ENCODE results near the gene BRINP1.

Gene BRINP1

GRCh38 chr9:119343059-119343990, 25.9 kb downstream of the BRINP1 start:
- no peak for DNase-seq

GRCh38 chr9:119339056-119339455, 30.2 kb downstream of the BRINP1 start:
- DNase-seq: no peak

GRCh38 chr9:119337573-119337972, 31.7 kb downstream of the BRINP1 start:
- no peak for DNase-seq

GRCh38 chr9:119334745-119335144, 34.5 kb downstream of the BRINP1 start:
- no peak for DNase-seq

GRCh38 chr9:119333507-119334229, 35.6 kb downstream of the BRINP1 start:
- no peak for DNase-seq

DNA sequence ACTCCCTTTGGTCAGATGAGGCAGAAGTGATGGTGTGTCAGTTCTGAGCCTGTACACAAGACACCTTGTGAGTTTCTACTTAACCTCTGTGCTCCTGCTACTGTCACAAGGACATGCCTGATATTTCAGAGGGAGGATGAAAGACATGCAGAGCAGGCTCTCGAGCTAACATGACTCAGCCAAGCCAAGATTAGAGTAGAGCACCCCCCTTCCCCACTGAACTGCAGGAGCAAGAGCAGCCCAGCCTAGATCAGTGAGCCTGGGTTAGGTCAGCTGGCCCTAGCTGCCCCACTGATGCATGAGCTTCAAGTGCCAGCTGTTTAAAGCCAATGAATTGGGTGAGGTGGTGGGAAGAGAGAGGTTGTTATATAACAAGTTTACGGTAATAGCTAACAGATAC, 36.7 kb downstream of the BRINP1 start:
- DNase-seq: no peak

DNA sequence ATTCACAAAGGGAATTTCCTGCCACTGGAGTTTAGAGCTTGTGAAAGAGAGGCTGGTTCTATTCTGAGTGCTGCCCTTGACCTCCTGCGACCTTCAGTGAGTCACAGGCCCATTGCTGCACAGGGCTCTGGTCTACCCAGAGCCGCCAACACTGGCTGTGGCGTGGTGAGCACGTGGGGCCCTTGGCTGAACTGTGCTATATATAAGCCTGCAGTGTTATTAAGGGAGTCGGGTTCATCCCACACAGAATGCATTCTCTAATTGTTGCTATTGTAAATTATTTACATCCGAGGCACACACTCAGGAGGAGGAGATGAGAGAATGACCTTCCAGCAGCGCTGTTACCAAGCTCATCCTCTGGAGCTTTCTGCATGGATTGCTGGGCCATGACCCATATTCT, 47.1 kb downstream of the BRINP1 start:
- no peak for DNase-seq

DNA sequence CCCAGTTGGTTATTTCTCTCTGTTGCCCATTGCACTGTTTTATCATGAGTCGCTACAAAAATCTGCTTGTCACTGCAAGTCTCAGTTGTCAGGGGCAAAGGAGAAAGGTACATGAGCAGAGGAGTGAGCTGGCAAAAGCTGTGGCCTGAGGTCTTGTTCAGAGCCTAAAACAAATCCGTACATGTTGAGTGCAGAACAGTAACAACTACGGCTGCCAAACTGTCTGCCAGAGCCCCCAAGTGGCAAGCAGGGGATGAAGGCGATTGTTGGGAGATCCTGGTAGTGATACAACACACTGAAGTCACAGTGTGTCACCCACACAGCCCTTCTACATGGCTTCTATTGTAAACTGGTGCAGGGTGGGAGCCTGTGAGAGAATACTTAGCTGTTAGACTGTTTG, 50.9 kb downstream of the BRINP1 start:
- DNase-seq: no peak

DNA sequence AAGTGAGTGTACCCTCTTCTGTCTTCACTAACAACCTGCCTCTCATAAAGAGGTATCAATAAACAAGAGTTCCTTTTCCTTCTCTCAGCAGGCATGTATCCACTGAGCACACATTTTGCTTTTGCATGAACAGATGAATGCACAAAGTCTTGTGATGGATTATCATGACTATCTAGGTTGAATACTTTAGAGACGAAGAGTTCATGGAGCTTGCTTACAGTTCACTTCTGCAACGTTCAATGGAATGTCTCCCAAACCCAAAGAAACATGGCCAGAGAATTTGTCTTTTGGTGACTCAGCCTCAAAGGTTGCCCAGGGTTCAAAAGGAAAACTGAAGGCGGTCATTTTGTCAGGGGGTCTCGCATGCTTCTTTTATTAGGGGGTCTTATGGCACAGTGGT, 55.4 kb downstream of the BRINP1 start:
- DNase-seq: no peak

GRCh38 chr9:119310741-119311140, 58.5 kb downstream of the BRINP1 start:
- DNase-seq: no peak

GRCh38 chr9:119307471-119307870, 61.8 kb downstream of the BRINP1 start:
- DNase-seq: no peak

- no peak for DNase-seq
These were observed 64.7 kb downstream of the BRINP1 start for GRCh38 chr9:119304555-119304954.

- no peak for DNase-seq
These were observed 66.1 kb downstream of the BRINP1 start for GRCh38 chr9:119302988-119303698.

GRCh38 chr9:119298076-119298853, 71.0 kb downstream of the BRINP1 start:
- no peak for DNase-seq

- no peak for DNase-seq
These were observed 77.7 kb downstream of the BRINP1 start for GRCh38 chr9:119291554-119291953.

DNA sequence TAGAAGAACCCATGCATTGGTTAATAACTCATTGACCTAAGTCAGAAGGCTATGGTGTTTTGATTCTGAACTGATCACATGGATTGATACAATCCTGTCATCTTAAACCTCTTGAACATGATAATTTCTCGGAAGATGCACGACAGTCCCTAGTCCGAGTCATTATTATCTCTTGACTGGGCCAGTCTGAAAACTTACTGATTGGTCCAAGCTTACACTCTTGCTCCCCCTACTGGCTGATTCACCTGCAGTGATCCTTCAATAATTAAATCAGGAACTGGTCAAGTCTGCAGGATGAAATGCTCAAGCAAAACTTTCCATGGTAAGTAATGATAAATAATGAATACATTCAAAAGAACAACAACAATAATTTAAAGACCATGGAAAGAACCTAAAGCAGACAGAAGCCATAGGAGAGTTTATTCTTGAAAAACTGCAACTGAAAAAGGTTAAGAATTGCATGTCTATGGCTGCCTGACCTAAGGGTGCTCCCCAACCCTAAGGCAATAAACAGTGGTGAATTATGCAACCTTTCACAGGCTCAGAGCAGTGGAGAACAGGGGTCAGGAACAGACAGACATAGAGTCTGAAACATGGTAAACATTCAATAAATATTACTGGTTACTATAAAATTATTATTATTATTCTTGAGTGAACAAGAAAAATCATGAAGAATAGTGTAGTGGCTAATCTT, 79.3 kb downstream of the BRINP1 start:
- peak; percentile 81 for DNase-seq

GRCh38 chr9:119284587-119285337, 84.5 kb downstream of the BRINP1 start:
- no peak for DNase-seq

- peak; percentile 3 for DNase-seq
These were observed 85.1 kb downstream of the BRINP1 start for GRCh38 chr9:119284118-119284517.

DNA sequence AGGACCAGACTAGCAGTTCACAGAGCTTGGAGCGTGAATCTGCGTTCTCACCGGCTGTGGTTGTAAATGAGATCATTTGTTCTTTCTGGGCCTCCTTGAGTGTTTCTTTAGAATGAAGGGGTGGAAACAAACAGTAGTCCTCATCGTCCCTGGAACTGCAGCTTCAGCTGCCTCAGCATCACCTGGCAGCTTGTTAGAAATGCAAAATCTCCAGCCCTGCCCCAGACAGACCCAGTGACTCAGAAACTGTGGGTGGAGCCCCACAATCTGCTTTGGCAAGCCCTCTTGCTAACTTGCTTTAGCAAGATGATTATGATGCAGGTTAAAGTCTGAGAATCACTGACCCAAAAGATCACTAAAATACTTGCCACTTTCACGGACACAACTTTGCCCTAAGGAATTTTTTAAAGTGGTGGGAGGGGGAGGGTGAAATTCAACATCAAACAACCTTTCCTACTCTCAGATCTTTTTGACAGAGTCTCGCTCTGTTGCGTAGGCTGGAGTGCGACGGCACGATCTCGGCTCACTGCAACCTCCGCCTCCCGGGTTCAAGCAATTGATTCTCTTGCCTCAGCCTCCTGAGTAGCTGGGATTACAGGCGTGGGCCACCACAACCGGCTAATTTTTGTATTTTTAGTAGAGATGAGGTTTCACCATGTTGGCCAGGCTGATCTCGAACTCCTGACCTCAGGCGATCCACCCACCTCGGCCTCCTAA, 86.0 kb downstream of the BRINP1 start:
- DNase-seq: no peak

GRCh38 chr9:119282476-119283077, 86.7 kb downstream of the BRINP1 start:
- no peak for DNase-seq
